HG03520 (cell line): ENCODE measurements around the gene PRKAR2B.
A peak's percentile ranks its signal among the peaks of the same experiment; 100 is the strongest.

ENCODE experiments used
- ATAC-seq: cut with Tn5 transposase; IDR thresholded peaks from one replicate; pipeline ENCODE4 v1.9.1; 2021; ENCODE audit warnings: mild to moderate bottlenecking, moderate library complexity; ENCODE audit not compliant: unreplicated experiment

PRKAR2B gene

DNA sequence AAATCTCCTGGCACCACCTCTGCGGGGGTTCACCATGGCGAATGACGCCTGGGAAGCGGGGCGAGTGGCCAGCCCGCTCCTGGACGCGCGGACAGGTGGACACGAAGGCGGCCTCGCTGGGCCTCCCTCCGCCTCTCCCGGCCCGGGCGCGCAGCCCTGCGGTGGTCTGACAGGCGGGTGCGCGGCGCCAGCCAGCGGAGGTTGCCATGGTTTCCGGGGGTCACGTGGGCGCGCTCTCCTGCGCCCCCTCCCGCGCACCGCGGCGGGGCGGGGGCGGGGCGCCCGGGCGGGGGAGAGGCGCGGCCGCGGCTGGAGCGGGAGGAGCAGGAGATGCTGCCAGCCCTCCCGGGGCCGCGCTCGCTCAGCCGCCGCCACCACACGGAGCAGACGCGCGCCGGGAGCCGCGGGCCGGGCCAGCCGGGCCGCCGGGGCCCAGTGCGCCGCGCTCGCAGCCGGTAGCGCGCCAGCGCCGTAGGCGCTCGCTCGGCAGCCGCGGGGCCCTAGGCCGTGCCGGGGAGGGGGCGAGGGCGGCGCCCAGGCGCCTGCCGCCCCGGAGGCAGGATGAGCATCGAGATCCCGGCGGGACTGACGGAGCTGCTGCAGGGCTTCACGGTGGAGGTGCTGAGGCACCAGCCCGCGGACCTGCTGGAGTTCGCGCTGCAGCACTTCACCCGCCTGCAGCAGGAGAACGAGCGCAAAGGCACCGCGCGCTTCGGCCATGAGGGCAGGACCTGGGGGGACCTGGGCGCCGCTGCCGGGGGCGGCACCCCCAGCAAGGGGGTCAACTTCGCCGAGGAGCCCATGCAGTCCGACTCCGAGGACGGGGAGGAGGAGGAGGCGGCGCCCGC, at the start of gene PRKAR2B:
TSS of gene PRKAR2B (plus strand) at position 359 of the 848 bp plus-strand sequence. CDS start at position 562, 203 bp downstream.
- ATAC-seq: peak; percentile 70

DNA sequence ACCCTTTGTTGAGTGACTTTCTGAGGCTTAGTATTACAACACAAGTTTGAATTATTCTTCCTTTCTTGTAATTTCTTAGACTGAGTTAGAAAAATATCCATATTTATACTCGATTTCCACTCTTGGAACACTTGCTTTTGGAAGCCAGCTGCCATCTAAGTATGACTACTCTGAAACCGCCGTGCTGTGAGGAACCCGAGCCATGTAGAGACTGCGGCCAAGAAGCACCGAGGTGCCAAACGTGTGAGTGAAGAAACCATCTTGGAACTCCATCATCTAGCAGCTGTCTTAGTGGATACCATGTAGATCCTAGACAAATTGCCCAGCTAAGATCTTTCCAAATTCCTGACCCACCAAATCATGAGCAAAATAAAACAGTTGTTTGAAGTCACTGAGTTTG, 49.7 kb upstream of the PRKAR2B start:
- no peak for ATAC-seq

GRCh38 chr7:106997487-106998271, 46.8 kb upstream of the PRKAR2B start:
- ATAC-seq: no peak

DNA sequence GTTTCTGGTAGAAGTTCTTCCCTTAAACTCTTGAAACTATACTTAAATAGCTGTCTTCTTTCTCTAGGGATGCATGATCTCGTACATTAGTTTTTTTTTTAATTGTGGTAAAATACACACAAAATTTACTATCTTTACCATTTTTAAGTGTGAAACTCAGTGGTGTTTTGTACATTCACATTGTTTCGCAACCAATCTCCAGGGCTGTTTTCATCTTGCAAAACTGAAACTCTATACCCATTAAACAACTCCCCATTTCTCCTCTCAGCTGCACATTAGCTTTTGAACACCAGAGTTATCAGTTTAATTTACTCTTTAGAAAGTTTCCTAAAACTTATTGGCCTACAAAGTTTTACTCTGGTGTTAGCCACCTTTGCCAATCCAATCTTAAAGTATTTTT, 45.5 kb upstream of the PRKAR2B start:
- ATAC-seq: no peak

DNA sequence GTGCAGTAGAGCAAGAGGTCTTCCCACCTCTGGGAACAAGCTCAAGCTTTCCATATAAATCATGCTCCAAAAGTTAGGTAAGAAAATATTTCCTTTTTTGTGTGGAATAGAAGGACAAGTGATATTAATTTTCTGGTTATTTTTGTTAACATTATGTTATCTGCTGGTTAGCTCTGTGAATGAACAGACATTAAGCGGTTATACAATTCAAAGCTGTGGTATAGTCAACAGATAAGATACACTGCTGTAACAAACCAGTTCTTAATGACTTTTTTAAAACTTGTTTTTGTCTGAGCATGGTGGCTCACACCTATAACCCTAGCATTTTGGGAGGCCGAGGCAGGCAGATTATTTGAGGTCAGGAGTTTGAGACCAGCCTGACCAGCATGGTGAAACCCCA, 43.0 kb upstream of the PRKAR2B start:
- ATAC-seq: no peak

DNA sequence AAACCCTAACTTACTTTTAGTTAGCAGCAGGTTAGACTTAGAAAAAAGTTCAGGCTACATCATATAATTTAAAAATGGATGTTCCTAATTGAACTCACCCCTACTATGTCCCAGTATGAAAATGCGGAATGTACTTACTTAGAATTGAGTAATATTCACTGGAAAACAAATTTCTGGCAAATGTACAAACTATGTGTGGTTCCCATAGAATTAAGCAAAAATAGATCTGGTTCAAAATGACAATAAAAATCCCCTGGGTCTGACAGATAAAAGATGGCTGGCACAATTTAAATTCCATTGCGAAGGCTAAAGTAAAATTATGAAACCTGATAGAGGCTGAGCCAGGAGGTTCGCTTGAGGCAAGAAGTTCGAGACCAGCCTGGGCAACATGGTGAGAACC, 42.4 kb upstream of the PRKAR2B start:
- no peak for ATAC-seq

- ATAC-seq: no peak
These were observed 41.9 kb upstream of the PRKAR2B start for GRCh38 chr7:107002529-107002998.

GRCh38 chr7:107007007-107007891, 37.3 kb upstream of the PRKAR2B start:
- no peak for ATAC-seq

DNA sequence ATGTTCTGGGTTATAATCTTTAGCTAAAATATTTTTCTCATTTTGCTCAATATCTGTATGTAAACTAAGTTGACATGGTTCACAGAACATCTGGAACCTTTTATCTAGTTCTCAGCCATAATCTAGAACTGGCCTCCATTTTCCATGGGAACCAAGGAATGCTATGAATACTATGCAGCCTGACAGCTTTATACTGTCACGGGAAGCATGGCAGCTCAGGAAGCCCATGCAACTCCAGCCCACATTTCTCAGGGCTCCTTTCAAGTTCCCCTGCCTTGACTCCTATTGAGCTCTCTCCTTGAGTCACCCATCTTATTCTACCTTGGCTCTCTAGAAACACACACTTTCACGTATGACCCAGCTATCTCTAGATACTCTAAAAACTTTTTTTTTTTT, 36.6 kb upstream of the PRKAR2B start:
- ATAC-seq: no peak

DNA sequence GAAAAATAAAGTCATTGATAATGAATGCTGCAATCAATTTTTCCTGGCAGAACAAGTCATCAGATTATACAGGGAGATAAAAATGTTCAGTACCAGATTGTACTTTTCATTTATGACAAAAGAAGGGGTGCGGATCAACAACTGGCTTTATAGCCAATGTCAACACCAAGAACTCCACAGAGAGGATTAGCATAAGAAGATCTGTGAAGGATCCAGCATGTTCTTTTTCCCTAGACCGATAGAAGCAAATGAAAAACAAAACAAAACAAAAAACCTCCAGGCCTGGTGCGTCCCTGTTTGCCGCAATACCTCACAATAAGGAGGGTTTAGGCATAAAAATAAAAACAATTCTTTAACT, 34.7 kb upstream of the PRKAR2B start:
- no peak for ATAC-seq

- no peak for ATAC-seq
These were observed 31.8 kb upstream of the PRKAR2B start for GRCh38 chr7:107012691-107013090.

GRCh38 chr7:107014387-107015023, 30.0 kb upstream of the PRKAR2B start:
- no peak for ATAC-seq

- no peak for ATAC-seq
These were observed 28.2 kb upstream of the PRKAR2B start for GRCh38 chr7:107016312-107016711.

DNA sequence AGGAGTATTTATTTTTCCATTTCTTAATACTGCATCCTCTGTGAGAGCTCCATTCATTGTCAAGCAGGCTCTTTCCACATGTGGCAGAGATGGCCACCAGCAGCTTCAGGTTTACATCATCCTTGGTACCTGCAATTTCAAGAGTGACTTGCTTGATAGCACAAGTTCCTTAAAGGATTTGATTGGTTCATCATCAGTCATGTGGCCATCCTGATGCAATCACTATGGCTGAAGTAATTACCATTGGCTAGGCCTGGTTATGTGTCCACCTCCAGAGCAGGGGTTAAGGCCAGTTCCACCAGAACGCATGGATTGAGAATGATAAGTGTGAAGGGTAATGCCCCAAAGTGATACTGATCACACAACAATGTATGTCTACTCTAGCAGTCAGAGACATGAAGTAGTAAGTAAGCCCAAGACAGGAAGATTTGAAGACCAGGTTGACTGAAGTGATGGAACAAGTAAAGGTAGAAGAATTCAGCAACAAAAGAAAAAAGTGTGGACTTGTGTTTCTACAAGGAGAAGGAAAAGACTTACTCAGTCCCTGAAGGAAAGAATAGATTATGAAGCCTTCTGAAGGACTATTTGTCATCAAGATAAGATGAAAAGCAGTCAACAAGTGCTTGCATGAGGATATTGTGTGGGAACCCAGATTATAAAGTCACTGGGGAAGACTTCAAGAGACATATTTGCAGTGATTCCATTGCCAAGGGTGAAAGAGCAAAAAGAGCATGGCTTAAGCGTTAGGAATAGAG, 26.4 kb upstream of the PRKAR2B start:
- ATAC-seq: no peak

- ATAC-seq: no peak
These were observed 24.1 kb upstream of the PRKAR2B start for GRCh38 chr7:107020400-107020799.

GRCh38 chr7:107021600-107021999, 22.9 kb upstream of the PRKAR2B start:
- ATAC-seq: no peak

DNA sequence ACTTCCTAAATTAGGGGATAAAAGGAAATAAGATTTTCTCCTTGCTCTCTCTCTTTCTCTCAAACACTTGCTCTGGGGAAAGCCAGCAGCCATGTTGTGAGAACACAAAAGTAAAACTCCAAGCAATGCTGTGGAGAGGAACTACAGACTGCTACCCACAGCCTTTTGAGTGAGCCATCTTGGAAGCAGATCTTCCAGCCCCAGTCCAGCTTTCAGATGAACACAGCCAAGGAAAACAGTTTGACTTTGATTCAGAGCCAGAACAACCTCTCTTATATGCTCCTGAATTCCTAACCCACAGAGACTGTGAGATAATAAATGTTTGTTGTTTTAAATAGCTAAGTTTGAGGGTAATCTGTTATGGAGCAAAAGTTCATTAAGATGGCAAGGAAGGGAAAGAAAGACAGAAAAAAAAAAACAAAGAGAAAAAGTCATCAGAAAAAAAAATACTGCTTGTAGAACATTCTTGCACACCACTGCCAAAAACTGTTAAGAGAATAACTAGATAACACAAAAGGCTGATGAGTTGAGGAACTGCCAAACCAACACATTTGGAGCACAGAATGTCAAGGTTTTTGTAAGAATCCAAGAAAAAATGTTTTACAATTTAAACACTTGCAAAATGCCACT, 20.9 kb upstream of the PRKAR2B start:
- ATAC-seq: no peak

GRCh38 chr7:107024906-107025305, 19.6 kb upstream of the PRKAR2B start:
- ATAC-seq: no peak

DNA sequence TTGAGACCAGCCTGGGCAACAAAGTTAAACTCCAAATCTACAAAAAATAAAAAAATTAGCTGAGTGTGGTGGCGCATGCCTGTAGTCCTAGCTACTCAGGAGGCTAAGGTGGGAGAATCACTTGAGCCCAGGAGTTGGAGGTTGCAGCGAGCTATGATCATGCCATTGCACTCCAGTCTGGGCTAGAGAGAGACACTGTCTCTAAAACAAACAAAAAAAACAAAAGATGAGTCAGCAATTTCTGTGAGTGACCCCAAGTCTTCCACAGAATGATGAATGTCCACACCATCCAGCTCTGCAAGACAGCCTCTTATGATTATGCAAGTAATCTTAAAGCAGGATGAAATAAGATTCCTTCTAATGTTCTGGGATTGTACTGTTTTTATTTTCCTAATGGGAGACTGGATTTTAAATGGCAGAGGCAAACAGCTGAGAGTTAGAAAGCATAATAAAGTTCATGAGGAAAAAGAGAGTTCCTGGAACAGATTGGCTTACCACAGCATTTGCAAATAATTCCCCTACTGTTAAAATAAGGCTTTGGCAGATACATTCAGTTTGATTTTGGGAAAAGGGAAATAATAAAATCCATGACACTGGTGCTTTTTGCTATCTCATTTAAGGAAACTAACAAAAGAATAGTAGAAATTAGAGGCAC, 18.9 kb upstream of the PRKAR2B start:
- no peak for ATAC-seq
